GDM1 (cell line): Measurements from ENCODE around the gene ZNF555.
A peak's percentile ranks its signal among the peaks of the same experiment; 100 is the strongest.
"Not testable (repeated sequence)": the region's sequence is repeated elsewhere in the genome, so short reads cannot be mapped to it uniquely, and the experiment has no call there.

Experiments used
- DNase-seq: peaks from one replicate; lab custom pipeline; 2025; lab: John Stamatoyannopoulos, UW

The ZNF555 gene

GRCh38 chr19:2807379-2808128, 33.7 kb upstream of the ZNF555 start:
- no peak for DNase-seq

GRCh38 chr19:2808129-2808941, 32.9 kb upstream of the ZNF555 start:
- no peak for DNase-seq

DNA sequence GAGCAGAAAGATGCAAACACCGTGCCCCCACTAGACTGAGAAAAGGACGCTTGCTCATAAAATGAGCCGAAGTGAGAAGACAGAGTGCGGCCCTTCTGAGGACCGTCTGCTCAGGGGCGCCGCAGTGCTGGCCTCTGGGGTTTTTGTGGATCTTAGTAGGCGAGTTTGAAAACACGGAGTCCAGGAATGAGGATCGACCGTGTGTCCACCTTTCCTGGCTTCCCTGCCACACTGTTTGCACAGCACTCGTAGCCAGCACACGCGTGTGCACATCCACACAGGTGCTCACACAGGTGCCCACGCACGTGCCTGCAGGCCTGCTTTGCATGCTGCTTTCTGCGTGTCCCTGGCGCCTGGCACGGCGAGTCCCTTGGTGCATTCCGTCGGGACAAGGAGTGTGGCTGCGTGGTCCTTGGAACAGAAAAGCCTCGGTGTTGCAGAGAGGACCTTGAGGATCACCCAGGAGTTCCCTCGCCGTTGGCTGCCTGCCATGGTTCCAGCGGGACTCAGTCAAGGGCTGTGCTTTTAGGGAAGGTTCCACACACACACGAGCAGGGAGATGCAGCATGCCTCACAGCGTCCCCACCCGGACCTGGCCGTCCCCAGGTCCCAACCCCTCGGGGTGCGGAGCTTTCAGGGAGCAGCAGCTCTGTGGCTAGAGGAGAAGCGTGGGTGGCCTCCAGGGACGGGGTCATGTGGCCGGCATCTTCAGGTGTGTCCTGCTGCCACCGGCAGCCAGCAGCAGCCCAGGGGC, 31.7 kb upstream of the ZNF555 start:
- no peak for DNase-seq

DNA sequence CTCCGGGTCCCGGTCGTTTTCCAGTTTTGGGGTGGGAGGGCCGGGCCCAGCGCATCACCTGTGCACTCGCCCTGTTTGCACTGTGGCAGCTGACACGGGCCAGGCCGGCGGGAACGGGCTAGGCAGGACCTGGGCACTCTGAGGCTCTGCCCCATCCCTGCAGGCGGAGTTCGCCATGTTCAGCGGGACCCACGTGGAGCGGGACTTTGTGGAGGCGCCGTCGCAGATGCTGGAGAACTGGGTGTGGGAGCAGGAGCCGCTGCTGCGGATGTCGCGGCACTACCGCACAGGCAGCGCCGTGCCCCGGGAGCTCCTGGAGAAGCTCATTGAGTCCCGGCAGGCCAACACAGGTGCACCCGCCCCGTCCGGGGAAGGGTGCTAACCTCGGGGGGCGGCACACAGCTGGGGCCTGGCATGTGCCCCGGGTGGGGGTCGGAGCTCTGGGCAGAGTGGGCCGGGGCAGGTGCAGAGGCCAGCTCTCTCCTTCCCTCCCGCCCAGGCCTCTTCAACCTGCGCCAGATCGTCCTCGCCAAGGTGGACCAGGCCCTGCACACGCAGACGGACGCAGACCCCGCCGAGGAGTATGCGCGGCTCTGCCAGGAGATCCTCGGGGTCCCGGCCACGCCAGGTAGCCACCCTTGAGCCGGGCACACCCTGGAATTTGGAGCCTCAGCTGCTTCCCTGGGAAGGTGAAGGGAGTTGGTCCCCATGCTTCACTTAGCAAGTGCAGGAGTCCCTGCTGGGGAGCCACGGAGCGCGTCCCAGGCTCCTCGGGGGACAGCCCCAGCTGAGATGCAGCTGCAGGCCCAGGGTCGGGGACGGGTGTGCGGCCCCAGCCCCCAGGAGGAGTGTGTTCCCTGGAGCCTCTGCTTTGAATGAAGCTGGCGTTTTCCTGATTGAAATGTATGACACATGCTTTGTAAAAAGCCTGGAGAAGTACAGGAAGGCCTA, 30.9 kb upstream of the ZNF555 start:
- no peak for DNase-seq

GRCh38 chr19:2811221-2811722, 30.0 kb upstream of the ZNF555 start:
- no peak for DNase-seq

- DNase-seq = no peak
Measured at GRCh38 chr19:2811735-2812413, 29.4 kb upstream of the ZNF555 start.

- no peak for DNase-seq
Measured at GRCh38 chr19:2812414-2813234, 28.7 kb upstream of the ZNF555 start.

GRCh38 chr19:2813235-2814160, 27.8 kb upstream of the ZNF555 start:
- no peak for DNase-seq

DNA sequence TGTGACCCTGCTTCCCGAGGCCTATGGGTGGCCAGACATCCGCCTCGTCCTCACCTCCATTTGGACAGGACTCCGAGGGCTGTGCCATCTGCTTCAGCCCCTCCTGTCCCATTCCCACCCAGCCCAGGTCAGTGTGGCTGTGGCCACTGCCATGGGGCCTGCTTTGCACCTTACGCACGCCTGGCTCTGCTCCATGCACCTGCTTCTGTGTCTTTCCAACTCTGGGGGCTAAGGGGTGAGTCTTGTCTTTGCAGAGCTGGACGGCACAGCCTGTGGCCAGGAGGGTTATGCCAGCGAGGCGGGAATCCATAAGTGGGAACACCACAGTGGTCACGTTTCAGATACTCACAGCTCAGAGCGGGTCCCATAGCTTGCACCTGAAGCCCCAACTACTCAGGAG, 26.8 kb upstream of the ZNF555 start:
- DNase-seq = no peak

DNA sequence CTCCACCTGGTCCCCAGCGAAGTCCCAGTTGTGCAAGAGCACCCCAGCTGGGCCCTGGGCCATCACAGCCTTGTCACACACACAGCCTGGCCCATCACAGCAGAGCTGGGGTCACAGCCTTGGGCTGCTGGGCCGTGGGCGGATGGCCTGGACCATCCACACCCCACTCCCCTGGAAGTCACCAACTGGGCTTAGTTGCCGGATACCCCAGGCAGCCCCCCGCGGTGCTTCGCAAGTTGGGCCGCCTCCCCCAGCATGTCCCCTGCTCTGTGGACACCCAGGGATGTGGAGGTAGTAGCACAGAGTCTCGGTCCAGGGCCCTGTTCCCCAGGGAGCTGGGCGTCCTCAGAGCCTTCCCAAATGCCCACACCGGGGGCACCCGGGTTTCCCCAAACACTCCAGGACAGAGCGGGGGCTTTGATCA, 26.1 kb upstream of the ZNF555 start:
- no peak for DNase-seq

GRCh38 chr19:2815923-2816322, 25.4 kb upstream of the ZNF555 start:
- no peak for DNase-seq

GRCh38 chr19:2816641-2817040, 24.6 kb upstream of the ZNF555 start:
- no peak for DNase-seq

DNA sequence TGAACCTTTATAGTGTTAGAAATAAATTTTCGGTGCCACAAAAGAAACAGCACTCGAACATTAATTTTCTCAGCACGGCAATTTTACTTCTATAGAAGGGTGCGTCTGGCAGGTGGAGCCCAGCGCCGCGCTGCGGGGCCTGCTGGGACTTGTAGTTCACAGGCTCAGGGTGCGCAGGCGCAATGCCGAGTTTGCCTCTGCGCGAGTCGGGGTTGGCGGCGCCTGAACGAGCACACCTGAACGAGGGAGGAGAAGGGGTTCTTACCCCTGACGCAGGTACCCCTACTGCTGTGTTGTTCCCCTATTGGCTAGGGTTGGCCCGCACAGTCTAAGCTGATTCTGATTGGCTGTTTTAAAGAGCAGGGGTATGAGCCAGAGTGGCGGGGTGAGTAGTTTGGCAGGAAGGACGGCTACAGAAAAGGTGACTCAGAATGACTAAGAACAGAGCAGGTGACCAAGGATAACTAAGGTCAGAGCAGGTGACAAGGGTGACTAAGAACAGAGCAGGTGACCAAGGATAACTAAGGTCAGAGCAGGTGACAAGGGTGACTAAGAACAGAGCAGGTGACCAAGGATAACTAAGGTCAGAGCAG, 23.9 kb upstream of the ZNF555 start:
- not testable (repeated sequence) for DNase-seq

- DNase-seq = peak; percentile 95
Measured at GRCh38 chr19:2819540-2820111, 21.6 kb upstream of the ZNF555 start, which contains the start of gene ZNF554. ZNF554 (plus strand) TSS chr19:2819868; CDS start chr19:2820072, 204 bp downstream.

- DNase-seq = no peak
Measured at GRCh38 chr19:2820112-2820702, 21.1 kb upstream of the ZNF555 start.

GRCh38 chr19:2822846-2823245, 18.4 kb upstream of the ZNF555 start:
- no peak for DNase-seq

DNA sequence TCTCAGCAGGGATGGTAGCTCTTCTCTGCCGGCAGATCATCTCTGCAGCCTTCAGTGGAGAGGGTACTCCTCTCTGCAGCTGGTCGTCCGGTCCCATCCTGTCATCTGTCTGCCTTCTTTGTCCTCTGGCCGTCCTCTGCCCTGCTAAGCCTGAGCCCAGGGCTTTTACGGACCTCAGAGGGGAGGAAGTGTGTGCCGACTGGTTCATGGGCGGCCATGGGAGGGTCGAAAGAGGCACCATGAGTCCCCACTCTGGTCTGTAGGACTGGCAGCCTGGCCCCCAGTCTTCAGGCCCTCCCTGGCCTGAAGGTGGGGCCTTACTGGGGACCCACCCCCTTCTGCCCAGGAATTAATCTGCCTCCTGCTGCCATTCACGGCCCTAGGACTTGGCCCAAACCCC, 17.6 kb upstream of the ZNF555 start:
- no peak for DNase-seq
